Stimulated activated CD8-positive, alpha-beta memory T cell treated with anti-CD3 and anti-CD28 coated beads, Interleukin-7, amount 100 ng/mL, for 24 hours (primary cell): ENCODE data around the gene AMIGO3.

ENCODE experiments used
- DNase-seq: peaks from one replicate; pipeline ENCODE4 v3.0.0-alpha.2; 2020; ENCODE audit warnings: low read depth

The AMIGO3 gene

DNA sequence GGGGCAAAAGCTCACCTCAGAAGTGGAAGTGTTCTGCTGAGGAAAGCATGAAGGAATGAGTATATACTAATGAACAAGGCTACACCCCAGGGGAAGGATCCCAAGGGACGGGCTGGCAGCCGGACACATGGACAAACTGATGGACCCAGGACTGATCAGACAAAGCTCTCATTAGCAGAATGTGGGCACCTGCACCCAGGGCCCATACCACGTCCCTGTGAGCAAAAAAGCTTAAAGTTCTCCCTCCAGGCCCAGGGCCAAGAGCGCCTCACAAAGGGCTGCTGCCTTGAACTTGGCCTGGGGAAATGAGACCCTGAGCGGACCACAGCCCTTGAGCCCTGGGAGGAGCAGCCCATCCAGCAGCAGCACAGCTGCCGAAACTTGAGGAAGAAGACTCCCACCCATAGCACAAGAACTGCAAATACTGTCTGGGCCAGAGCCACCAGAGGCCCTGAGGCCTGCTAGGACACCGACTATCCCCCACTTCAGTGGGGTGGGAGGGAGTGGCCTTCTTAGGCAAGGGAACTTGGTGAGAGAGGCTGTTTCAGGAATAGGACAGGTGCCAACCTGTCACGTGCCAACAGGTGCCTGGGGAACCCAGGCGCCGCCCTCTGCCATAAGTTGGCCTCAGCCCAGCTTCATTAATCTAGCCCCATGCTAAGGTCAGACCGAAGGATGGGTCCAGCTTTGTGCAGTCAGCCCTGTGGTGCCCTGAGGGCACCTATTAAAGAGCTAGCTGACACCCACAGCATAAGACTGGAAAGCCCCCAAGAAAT, 6.6 kb upstream of the AMIGO3 start:
- no peak for DNase-seq

- no peak for DNase-seq
Observed at GRCh38 chr3:49724586-49724985, 5.1 kb upstream of the AMIGO3 start.

DNA sequence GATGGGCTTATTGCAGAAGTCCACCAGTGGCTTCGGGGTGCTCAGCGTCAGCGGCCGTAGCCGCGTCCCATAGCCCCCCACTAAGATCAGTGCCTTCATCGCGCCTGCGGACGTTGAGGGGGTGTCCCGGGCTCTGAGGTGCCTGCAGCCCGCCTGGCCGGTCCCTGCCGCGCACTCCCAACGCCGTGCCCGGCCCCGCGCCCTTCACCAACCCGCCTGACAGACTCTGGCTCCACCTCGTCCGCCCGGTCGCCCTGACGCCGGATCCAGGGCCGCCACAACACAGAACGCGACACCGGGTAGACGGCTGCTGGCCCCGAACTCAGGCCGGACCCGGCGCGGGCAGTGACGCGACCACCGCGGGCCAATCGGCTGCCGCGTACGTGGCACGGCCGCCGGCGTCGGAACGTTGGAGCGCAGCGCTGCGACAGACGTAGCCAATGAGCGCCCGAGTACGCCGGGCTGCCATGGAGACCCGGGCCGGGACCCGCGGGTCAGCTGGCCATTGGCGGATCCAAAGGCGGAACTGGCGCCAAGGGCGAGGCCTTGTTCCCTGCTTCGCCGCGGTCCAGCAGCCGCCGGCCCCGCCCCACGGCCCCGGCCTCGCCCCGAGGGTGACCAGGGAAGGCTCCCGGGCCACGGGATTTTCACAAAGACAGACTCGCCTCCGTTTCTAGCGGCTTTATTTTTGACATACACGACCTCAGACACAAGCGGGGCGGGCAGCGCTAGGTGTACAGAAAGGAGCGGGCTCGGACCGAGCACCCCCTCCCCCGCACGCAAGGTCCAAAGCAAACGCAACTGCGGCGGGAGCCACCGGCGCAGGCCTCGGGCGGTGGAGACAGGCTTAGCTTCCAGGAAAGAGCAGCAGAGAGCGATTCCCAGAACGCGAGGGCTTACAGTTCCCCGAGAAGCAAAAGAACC, 4.4 kb upstream of the AMIGO3 start, which contains the start of gene GMPPB:
Gene GMPPB, minus strand, starts transcription at position 324 of the 924 bp plus-strand sequence. Its CDS starts 225 bp downstream, at position 99.
- DNase-seq = peak; percentile 84

GRCh38 chr3:49723296-49723627, 3.8 kb upstream of the AMIGO3 start:
- DNase-seq = peak; percentile 38

- no peak for DNase-seq
Observed at GRCh38 chr3:49722896-49723295, 3.4 kb upstream of the AMIGO3 start.

DNA sequence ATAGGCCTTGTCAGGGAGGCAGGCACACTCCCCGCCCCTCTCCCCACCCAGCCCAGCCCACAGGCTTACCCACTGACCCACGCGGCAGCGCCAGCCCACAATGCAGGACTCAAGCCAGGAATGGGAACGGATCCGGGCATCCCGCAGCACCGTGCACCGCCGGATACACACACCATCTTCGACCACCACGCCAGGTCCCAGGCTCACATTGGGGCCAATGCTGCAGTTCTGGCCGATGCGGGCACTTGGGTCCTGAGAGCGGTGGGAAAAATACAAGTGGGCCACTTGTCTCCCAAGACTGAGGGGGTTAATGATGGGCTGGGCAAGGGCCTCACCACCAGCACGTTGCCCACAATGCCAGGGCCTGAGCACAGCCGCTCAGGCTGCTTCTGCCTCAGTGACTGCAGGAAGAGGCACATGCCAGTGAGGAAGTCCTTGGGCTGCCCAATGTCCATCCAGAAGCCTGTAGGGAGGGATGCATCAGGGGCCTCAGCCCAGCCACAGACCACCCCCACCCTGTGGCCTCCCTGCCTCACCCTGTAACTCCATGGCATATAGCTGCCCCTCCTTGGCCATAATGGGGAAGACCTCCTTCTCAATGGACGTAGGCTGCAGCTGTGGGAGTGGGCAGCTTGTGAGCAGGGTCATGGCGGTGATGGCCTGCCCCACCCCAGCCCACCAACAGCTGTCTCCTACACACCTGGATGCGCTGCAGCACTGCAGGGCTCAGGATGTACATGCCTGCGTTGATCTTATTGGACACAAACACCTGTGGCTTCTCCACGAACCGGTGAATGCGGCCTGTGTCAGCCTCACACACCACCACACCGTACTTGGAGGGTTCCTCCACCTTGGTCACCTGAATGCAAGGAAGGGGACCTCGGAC, 2.7 kb upstream of the AMIGO3 start:
- no peak for DNase-seq

DNA sequence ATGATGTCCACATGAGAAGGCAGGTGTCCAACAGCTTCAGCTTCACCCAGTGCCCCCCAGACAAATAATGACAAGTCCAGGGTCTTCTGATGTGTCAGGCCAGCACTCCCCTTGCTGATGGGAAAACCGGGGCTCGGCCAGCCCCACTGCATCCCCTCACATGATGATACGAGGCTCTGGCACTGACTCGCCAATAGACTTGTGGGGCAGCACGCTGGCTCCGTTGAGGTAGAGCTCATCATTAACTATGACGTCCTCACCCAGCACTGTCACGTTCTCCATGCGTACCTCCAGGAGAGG, 2.1 kb upstream of the AMIGO3 start:
- DNase-seq = no peak

- no peak for DNase-seq
Observed at GRCh38 chr3:49720855-49721595, 1.5 kb upstream of the AMIGO3 start.

GRCh38 chr3:49718858-49719213, 648 bp downstream of the AMIGO3 start:
- no peak for DNase-seq

GRCh38 chr3:49717959-49718857, 1.3 kb downstream of the AMIGO3 start:
- DNase-seq = no peak

DNA sequence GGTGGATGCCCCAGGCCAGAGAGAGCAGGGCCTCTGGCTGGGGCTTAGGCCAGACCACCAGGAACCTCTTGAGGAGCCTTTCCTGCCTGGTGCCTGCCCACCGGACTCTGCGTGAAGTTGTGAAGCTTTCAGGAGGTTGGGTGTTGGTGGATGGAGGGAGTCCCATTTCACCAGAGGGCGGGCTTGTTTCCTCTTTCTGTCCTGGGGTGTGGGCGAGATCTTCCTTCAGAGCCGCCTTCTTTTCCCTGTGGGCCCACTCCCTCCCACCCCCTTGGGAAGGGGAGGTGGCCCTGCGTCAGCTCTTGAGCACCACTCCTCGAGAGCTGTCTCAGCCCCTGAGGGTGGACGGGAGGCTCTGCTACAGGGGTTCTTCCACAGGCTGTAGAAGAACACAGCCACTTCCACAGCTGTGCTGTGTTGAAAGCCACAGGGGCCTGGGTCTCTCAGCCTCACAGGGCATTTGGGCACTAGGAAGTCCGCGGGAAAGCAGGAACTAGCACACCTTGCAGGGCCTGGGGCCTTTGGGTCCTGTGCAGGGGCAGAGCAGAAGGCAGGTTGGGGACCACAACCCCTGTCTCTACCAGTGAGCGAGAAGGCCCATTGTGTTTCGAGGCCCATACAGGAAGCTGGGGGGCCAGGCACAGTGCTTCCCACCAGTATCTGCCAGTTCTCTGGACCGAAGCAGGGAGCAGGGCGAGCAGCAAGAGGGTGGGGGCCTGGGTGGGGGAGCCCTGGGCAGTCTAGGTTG, 2.1 kb downstream of the AMIGO3 start:
- DNase-seq = no peak

GRCh38 chr3:49716691-49717210, 2.7 kb downstream of the AMIGO3 start:
- no peak for DNase-seq

DNA sequence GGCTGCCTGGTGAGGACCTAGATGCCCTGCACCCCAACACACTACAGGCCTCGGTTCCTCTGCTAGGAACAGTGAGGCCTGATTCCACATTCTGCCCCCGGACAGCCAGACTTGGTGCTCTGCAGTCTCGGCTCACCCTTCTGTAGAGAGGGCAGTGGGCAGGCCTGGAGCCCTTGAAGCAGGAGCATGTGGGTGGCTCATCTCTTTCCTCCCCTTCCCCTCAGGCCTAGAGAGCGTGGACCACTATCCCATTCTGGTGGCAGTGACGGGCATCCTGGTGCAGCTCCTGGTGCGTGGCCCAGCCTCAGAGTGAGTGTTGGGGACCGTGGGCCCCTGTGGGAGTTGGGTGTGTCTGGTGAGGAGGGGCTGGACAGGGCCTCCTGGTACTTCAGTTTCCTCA, 3.3 kb downstream of the AMIGO3 start:
- DNase-seq = no peak

DNA sequence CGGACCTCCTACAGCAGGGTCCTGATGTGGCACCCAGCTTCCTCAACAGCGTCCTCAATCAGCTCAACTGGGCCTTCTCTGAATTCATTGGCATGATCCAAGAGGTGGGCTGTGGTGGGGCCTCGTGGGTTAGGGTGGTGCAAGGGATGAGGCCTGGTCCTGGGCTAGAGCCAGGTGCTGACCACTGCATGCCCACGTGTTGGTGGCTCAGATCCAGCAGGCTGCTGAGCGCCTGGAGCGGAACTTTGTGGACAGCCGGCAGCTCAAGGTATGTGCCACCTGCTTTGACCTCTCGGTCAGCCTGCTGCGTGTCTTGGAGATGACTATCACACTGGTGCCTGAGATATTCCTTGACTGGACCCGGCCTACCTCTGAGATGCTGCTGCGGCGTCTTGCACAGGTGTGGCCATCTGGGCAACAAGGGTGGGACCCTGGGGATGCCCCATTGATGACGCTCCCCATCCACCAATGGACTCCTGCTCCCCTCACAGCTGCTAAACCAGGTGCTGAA, 3.8 kb downstream of the AMIGO3 start:
- no peak for DNase-seq

- no peak for DNase-seq
Observed at GRCh38 chr3:49714728-49715550, 4.5 kb downstream of the AMIGO3 start.

DNA sequence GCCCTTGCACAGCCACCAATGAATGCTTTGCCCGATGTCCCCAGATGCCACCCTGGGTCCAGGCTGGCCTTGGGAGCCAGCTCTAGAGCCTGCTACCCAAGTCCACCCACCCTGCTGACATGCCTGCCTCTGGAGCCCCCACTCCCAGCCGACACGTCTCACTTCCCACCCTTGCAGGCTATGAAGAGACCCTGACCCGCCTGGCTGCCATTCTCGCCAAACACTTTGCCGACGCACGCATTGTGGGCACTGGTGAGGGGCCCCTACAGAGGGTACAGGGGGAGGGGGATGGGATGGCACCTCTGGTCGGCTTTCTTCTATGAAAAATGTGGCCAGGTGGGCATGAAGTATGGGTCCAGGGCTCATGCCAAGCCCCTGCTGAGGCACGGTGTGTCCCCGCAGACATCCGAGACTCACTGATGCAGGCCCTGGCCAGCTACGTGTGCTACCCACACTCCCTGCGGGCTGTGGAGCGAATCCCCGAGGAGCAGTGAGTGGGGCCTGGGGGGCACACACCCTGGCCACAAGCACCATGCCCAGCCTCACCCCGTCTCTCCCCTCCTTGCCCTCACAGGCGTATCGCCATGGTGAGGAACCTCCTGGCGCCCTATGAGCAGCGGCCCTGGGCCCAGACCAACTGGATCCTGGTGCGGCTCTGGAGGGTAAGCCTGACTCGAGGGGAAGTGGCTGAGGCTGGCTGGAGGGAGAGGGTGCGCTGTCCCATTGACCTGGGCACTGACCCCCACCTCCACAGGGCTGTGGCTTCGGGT, 6.0 kb downstream of the AMIGO3 start:
- no peak for DNase-seq

DNA sequence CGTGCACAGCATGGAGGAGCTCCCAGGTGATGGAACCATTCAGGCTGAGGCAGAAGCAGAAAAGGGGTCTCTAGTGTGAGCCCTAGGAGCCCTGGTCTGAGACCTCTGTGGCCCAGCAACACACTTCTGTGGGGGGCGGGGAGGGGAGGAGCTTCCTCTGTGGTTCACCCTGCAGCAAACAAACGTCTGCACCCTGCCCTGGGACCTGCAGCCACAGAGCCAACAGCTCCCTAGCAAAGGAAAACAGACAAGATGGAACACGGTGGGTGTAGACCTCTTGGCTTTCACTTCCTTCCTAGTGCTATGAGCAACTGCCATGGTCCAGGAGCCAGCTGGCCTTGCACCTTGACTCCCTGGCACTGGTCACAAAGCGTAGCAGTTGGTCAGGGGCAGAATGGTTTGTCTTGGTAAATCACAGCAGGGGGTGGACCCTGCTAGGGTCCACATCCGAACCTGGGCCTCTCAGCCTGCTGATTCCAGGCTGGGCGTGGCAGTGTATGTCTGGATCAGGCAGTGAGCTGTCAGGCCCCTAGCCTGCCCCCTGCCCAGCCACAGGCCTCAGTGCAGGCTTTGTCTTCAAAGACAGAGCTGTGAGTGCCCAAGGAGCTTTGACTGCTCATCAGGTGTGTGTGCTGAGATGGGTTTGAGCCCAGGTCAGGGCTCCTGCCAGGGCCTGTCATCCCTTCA, 6.7 kb downstream of the AMIGO3 start:
- no peak for DNase-seq
